ENCODE results near the gene BIN1.

The BIN1 gene

GRCh38 chr2:127143841-127144782, 37.2 kb upstream of the BIN1 start:
- peak overlapping the region; percentile 3 to 42 for H3K27ac ChIP-seq
- no peak overlapping the region for H3K4me3 ChIP-seq
- intact Hi-C loops (cut with DNase I; ENCODE audit: low total_unique reads): no loop called here
- peaks cover 0 to 14% (median 1%) of the 10 kb centered on the region in 4 donors for H3K4me1 ChIP-seq
- H3K36me3 ChIP-seq: no peaks in the 10 kb centered on the region
- H3K9me3 ChIP-seq: no peaks in the 10 kb centered on the region
- DNase-seq: no peak
- TF ChIP-seq CTCF (IDR thresholded peaks at IDR 0.05): no peak
- H3K27me3 ChIP-seq: no peaks in the 10 kb centered on the region

GRCh38 chr2:127142663-127143630, 36.0 kb upstream of the BIN1 start:
- DNase-seq: no peak
- Histone ChIP-seq H3K4me3 (no peak overlapping the region), H3K9me3 (peaks cover 0 to 2% (median 0%) of the 10 kb centered on the region in 3 donors), H3K4me1 (peaks cover 0 to 14% (median 1%) of the 10 kb centered on the region in 4 donors), H3K27ac (peak overlapping the region; percentile 3 to 42), H3K36me3 (no peaks in the 10 kb centered on the region), H3K27me3 (no peaks in the 10 kb centered on the region)
- intact Hi-C loops (cut with DNase I; ENCODE audit: low total_unique reads): no loop called here
- no peak for TF ChIP-seq CTCF (IDR thresholded peaks at IDR 0.05)

- Histone ChIP-seq H3K27ac (no peak overlapping the region), H3K4me3 (no peak overlapping the region), H3K4me1 (peaks cover 0 to 14% (median 0%) of the 10 kb centered on the region in 4 donors), H3K27me3 (no peaks in the 10 kb centered on the region), H3K9me3 (peaks cover 0 to 2% (median 0%) of the 10 kb centered on the region in 3 donors), H3K36me3 (no peaks in the 10 kb centered on the region)
- TF ChIP-seq CTCF (IDR thresholded peaks at IDR 0.05): no peak
- no peak for DNase-seq
- intact Hi-C loops (cut with DNase I; ENCODE audit: low total_unique reads): no loop called here
These were observed 33.6 kb upstream of the BIN1 start for GRCh38 chr2:127140538-127140937.

GRCh38 chr2:127139766-127140165, 32.8 kb upstream of the BIN1 start:
- intact Hi-C loops (cut with DNase I; ENCODE audit: low total_unique reads): no loop called here
- Histone ChIP-seq H3K36me3 (no peaks in the 10 kb centered on the region), H3K27me3 (no peaks in the 10 kb centered on the region), H3K4me3 (no peak overlapping the region), H3K4me1 (peaks cover 0 to 14% (median 0%) of the 10 kb centered on the region in 4 donors), H3K9me3 (peaks cover 0 to 2% (median 0%) of the 10 kb centered on the region in 3 donors), H3K27ac (no peak overlapping the region)
- no peak for DNase-seq
- TF ChIP-seq CTCF (IDR thresholded peaks at IDR 0.05): no peak

- H3K4me3 ChIP-seq: no peak overlapping the region
- no peak overlapping the region for H3K27ac ChIP-seq
- intact Hi-C loops (cut with DNase I; ENCODE audit: low total_unique reads): no loop called here
- TF ChIP-seq CTCF (IDR thresholded peaks at IDR 0.05): no peak
- no peak for DNase-seq
- H3K27me3 ChIP-seq: no peaks in the 10 kb centered on the region
- no peaks in the 10 kb centered on the region for H3K36me3 ChIP-seq
- peaks cover 0 to under 1% (median 0%) of the 10 kb centered on the region in 4 donors for H3K4me1 ChIP-seq
- peaks cover 0 to 2% (median 0%) of the 10 kb centered on the region in 3 donors for H3K9me3 ChIP-seq
These were observed 31.3 kb upstream of the BIN1 start for GRCh38 chr2:127138281-127138680.
